Testis (tissue), 2 donors: ENCODE data around the gene ATP11A.

Source experiments
- POLR2A ChIP-seq: fragments of 450-650 bp; IDR thresholded peaks from one replicate; pipeline ENCODE4 v1.6.1; 2017; ENCODE audit warnings: antibody characterized with exemption, mild to moderate bottlenecking, moderate library complexity
- TF ChIP-seq, protein P1 (sequence below), 3 experiments: fragments of 450-650 bp in 2 of 3; fragments of 200-600 bp in 1 of 3; sonication (generic) in 1 of 3; IDR thresholded peaks; one replicate each; pipeline ENCODE4 v1.5.1; 2016 to 2019; ENCODE audit warnings: antibody characterized with exemption in 3 of 3, mild to moderate bottlenecking in 2 of 3, moderate library complexity in 1 of 3

DNA sequence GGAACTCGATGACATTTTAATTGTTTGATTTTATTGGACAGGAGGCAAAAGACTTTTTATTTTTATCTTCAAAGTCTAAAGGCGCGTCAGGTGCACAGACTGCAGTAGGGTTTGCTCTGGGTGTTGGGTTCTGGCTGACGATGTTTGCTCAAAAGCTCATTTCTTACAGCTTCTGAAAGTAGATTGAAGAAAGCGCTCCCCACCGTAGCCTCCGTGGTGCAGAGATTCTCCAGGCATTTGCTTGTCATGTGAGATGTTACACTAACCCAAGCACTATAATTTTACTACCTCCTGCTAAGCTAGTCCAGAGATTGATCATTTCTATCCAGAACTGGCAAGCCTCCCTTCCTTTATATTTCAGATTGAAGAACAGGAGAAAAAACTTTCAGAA is 14.5 kb upstream of the ATP11A start:
- TF ChIP-seq, protein P1, sequence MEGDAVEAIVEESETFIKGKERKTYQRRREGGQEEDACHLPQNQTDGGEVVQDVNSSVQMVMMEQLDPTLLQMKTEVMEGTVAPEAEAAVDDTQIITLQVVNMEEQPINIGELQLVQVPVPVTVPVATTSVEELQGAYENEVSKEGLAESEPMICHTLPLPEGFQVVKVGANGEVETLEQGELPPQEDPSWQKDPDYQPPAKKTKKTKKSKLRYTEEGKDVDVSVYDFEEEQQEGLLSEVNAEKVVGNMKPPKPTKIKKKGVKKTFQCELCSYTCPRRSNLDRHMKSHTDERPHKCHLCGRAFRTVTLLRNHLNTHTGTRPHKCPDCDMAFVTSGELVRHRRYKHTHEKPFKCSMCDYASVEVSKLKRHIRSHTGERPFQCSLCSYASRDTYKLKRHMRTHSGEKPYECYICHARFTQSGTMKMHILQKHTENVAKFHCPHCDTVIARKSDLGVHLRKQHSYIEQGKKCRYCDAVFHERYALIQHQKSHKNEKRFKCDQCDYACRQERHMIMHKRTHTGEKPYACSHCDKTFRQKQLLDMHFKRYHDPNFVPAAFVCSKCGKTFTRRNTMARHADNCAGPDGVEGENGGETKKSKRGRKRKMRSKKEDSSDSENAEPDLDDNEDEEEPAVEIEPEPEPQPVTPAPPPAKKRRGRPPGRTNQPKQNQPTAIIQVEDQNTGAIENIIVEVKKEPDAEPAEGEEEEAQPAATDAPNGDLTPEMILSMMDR (IDR thresholded peaks at IDR 0.05), result no peak
- no peak for TF ChIP-seq POLR2A
